Upper lobe of left lung (tissue), 6 donors: Measurements from ENCODE around the gene ZNF688. TPM values are rescaled to one million over a fixed set of nuclear protein-coding genes. Genes with fewer than 3 reads are reported as not detected.

ENCODE experiments used
- ATAC-seq, 2 donors: fragments of 200-7000 bp; cut with Tn5 transposase; one replicate each; pipeline ENCODE4 v1.9.1; 2022; ENCODE audit warnings: mild to moderate bottlenecking in 2 of 2, moderate library complexity in 2 of 2; ENCODE audit not compliant: low FRiP score in 2 of 2
- DNase-seq, 2 donors: peaks; one replicate each; pipeline ENCODE4 v3.0.0-alpha.2; 2019 to 2020
- H3K27ac ChIP-seq, 4 donors: fragments of 200-600 bp; sonication (generic); one replicate each; pipeline ENCODE4 v1.5.1; 2016 to 2019
- H3K27me3 ChIP-seq, 4 donors: fragments of 200-600 bp; sonication (generic); one replicate each; pipeline ENCODE4 v1.5.1; 2017 to 2019
- H3K36me3 ChIP-seq, 4 donors: fragments of 200-600 bp; sonication (generic); one replicate each; pipeline ENCODE4 v1.5.1; 2016 to 2019
- H3K4me1 ChIP-seq, 4 donors: fragments of 200-600 bp; sonication (generic); one replicate each; pipeline ENCODE4 v1.5.1; 2018 to 2019
- H3K4me3 ChIP-seq, 4 donors: fragments of 200-600 bp; sonication (generic); one replicate each; pipeline ENCODE4 v1.5.1; 2017 to 2019; ENCODE audit warnings: mild to moderate bottlenecking in 2 of 4, moderate library complexity in 1 of 4
- H3K9me3 ChIP-seq, 4 donors: fragments of 200-600 bp; sonication (generic); one replicate each; pipeline ENCODE4 v1.5.1; 2018 to 2019
- EP300 ChIP-seq, 4 donors: sonication (generic); formaldehyde crosslinking; IDR thresholded peaks; one replicate each; pipeline ENCODE4 v1.5.1; 2017; ENCODE audit warnings: antibody characterized with exemption in 4 of 4, control low read depth in 2 of 4
- POLR2A ChIP-seq, 4 donors: fragments of 450-650 bp; IDR thresholded peaks; one replicate each; pipeline ENCODE4 v1.5.1; 2016 to 2017; ENCODE audit warnings: antibody characterized with exemption in 4 of 4, mild to moderate bottlenecking in 2 of 4
- POLR2AphosphoS5 ChIP-seq, 2 donors: sonication (generic); formaldehyde crosslinking; IDR thresholded peaks; one replicate each; pipeline ENCODE4 v1.5.1; 2017; ENCODE audit warnings: antibody characterized with exemption in 2 of 2
- WGBS, 2 donors: methylation state at CpG; one replicate each; pipeline ENCODE4 v1.1.5; 2017 to 2018; 5-methylcytosine and 5-hydroxymethylcytosine counted together
- total RNA-seq, 6 donors: library from RNA; depleted of rRNA in 4 of 6; stranded (reverse); fragments of >200 nt in 4 of 6; gene quantifications; one replicate each; pipeline versions ENCODE4 v1.1.0 to v1.2.1, GENCODE V29; 2016 to 2021
- TF ChIP-seq, protein P1 (sequence below), 6 experiments: fragments of 450-650 bp in 4 of 6; fragments of 200-600 bp in 2 of 6; sonication (generic) in 2 of 6; IDR thresholded peaks; one replicate each; pipeline ENCODE4 v1.5.1; 2016 to 2019; ENCODE audit warnings: antibody characterized with exemption in 6 of 6
- donor health status: DM: no; HTN: no; CAD: no; lungs with moderate emphysema.
- donor health status: DM: no; HTN: yes; CAD: no; lungs with severe emphysema.

The ZNF688 gene
- total RNA-seq, 6 donors from 2014 or later: 15.0 to 34.6 (median 18.8) TPM

DNA sequence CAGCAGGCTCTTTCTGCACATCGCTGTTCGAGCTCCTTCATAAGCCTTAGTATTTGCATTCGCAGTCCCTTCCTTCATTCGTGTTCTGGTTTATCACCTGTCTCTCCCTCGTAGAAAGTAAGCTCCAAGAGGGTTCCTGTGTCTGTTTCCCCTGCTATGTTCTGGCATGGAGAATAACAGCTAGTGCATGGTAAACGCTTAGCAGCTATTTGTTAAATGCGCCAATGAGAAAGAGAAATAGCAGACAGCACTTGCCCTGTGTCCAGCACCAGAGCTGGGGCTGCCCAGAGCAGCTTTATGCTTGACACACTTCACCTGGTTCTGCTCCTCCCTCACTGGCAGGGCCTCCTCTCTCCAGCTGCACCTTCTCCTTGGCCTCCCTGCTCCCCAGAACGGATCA, 5.5 kb downstream of the ZNF688 start:
- ATAC-seq: no peak
- no peaks in the 10 kb centered on the region for H3K9me3 ChIP-seq
- H3K27ac ChIP-seq: no peak overlapping the region
- no peak overlapping the region for H3K4me3 ChIP-seq
- H3K36me3 ChIP-seq: peaks cover 0 to 4% (median 0%) of the 10 kb centered on the region in 4 donors
- TF ChIP-seq EP300 (IDR thresholded peaks at IDR 0.05): no peak
- peaks cover 13 to 27% (median 18%) of the 10 kb centered on the region in 4 donors for H3K4me1 ChIP-seq
- DNase-seq: no peak
- H3K27me3 ChIP-seq: no peaks in the 10 kb centered on the region
- WGBS, 2 donors: 69 to 83% methylated on average over 8 of the region's 8 CpGs

DNA sequence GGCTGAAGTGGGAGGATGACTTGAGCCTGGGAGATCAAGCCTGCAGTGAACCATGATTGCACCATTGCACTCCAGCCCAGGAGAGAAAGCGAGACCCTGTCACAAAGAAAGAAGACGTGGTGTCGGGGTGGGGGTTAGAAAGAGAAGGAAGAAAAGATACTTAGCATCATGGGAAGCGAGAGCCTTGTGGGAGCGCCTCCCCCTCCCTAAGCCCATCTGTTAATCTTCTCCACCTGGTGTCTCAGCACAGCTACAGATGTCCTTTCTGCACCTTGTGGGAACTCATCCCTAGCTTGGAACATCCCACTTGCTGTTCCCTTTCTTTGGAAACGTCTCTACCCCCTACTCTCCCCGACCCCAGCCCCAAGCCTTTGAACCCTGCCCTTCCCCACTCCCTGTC, 6.0 kb downstream of the ZNF688 start:
- TF ChIP-seq EP300 (IDR thresholded peaks at IDR 0.05): no peak
- TF ChIP-seq, protein P1, sequence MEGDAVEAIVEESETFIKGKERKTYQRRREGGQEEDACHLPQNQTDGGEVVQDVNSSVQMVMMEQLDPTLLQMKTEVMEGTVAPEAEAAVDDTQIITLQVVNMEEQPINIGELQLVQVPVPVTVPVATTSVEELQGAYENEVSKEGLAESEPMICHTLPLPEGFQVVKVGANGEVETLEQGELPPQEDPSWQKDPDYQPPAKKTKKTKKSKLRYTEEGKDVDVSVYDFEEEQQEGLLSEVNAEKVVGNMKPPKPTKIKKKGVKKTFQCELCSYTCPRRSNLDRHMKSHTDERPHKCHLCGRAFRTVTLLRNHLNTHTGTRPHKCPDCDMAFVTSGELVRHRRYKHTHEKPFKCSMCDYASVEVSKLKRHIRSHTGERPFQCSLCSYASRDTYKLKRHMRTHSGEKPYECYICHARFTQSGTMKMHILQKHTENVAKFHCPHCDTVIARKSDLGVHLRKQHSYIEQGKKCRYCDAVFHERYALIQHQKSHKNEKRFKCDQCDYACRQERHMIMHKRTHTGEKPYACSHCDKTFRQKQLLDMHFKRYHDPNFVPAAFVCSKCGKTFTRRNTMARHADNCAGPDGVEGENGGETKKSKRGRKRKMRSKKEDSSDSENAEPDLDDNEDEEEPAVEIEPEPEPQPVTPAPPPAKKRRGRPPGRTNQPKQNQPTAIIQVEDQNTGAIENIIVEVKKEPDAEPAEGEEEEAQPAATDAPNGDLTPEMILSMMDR (IDR thresholded peaks at IDR 0.05): no peak
- no peak for TF ChIP-seq POLR2AphosphoS5 (IDR thresholded peaks at IDR 0.05)
- TF ChIP-seq POLR2A (IDR thresholded peaks at IDR 0.05): no peak
- peaks cover 8 to 27% (median 15%) of the 10 kb centered on the region in 4 donors for H3K4me1 ChIP-seq
- 63 to 70% methylated on average over 7 of the region's 7 CpGs for WGBS, 2 donors
- no peaks in the 10 kb centered on the region for H3K27me3 ChIP-seq
- no peak for DNase-seq
- no peak for ATAC-seq
- H3K36me3 ChIP-seq: peaks cover 0 to 4% (median 0%) of the 10 kb centered on the region in 4 donors
- no peak overlapping the region for H3K4me3 ChIP-seq
- no peak overlapping the region for H3K27ac ChIP-seq
- H3K9me3 ChIP-seq: no peaks in the 10 kb centered on the region

DNA sequence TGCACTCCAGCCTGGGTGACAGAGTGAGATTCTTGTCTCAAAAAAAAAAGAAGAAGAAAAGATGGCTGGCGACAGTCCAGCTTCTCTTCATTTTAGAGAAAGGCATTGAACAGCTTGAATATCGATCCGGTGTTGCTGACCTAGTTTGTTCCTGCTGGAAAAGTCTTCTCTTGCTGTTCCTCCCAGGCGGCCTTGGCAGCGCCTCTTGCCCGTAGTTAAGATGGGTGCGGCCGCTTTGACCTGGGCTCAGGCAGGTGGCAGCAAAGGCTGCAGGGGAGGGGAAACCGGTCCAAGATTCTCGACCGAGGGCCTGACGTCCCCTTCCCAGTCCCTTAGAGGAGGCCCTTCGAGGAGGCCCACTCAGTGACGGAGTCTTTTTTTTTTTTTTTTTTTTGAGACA, 9.5 kb downstream of the ZNF688 start:
- Histone ChIP-seq H3K9me3 (no peaks in the 10 kb centered on the region), H3K27ac (peak overlapping the region; percentile 65 to 89 (median 83)), H3K4me1 (peaks cover 10 to 26% (median 16%) of the 10 kb centered on the region in 4 donors), H3K4me3 (peak overlapping the region in 3 of 4 donors; percentile 40 to 58 (median 57)), H3K27me3 (no peaks in the 10 kb centered on the region), H3K36me3 (no peaks in the 10 kb centered on the region)
- 92 to 93% methylated on average over 14 of the region's 14 CpGs for WGBS, 2 donors
- TF ChIP-seq, protein P1 (IDR thresholded peaks at IDR 0.05): no peak
- TF ChIP-seq POLR2A (IDR thresholded peaks at IDR 0.05) (no peak), POLR2AphosphoS5 (IDR thresholded peaks at IDR 0.05) (no peak), EP300 (IDR thresholded peaks at IDR 0.05) (no peak)
- DNase-seq (no peak), ATAC-seq (no peak)

DNA sequence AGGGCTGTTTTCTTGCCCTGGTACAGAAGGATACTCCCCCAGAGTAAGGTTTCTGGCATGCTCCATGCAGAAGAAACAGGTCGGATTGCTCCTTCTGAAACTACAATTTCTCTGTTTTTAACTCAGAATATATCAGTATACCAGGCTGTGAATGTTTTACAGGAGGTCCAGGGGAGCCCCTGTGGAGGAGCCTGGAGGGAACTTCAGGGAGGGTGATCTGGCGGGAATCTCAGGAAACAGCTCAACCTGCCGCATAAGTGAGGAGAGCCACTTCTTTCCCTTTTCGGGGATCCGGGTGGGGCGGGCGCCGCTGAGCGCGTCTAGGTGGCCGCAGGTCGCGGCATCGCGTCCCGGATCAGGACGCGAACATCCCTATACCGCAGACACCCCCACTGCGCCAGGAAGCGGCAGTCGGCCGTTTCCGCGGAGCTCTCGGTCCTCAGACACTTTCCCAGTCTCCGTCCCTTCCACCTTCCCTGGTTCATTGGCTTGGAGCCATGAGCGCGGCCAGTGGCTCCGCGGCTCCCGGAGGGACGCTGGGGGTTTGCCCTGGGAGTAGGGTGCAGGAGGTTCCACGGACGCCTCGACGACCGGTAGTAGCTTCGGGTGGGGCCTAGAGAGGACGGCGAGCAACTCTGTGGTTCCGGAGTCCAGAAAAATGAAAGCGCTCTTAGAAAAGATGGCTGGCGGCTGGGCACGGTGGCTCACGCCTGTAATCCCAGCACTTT, 10.3 kb downstream of the ZNF688 start:
- peak in 1 of 2 donors; percentile 2 for ATAC-seq
- peak; percentile 35 to 88 for DNase-seq

DNA sequence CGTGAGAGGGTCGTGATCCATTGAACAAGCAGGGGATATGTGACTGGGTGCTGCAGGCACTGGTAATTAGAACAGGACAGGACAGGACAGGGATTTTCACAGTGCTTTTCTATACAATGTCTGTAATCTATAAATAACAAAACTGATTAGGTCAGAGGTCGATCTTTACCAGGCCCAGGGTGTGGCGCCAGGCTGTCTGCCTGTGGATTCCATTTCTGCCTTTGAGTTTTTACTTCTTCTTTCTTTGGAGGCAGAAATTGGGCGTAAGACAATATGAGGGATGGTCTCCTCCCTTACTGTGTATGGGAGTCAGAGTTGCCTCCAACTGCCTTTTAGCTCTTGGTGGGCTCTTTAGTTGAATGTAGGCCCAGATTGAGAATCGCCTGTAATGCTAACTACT, 11.8 kb downstream of the ZNF688 start:
- Histone ChIP-seq H3K4me3 (no peak overlapping the region), H3K27ac (peak overlapping the region in 2 of 4 donors; percentile 93 to 97), H3K4me1 (peaks cover 15 to 41% (median 25%) of the 10 kb centered on the region in 4 donors), H3K27me3 (no peaks in the 10 kb centered on the region), H3K9me3 (no peaks in the 10 kb centered on the region), H3K36me3 (peaks cover under 1 to 16% (median 14%) of the 10 kb centered on the region in 4 donors)
- DNase-seq (no peak), ATAC-seq (no peak)
- WGBS, 2 donors: 91 to 94% methylated on average over 4 to 6 of the region's 6 CpGs
- TF ChIP-seq POLR2A (IDR thresholded peaks at IDR 0.05): no peak
- no peak for TF ChIP-seq EP300 (IDR thresholded peaks at IDR 0.05)
- TF ChIP-seq POLR2AphosphoS5 (IDR thresholded peaks at IDR 0.05): no peak

More for the DNA sequence above, 10.3 kb downstream of the ZNF688 start:
- H3K36me3 ChIP-seq: no peaks in the 10 kb centered on the region
- H3K27ac ChIP-seq: peak overlapping the region; percentile 65 to 89 (median 83)
- 20 to 30% methylated on average over 15 to 45 of the region's 46 CpGs for WGBS, 2 donors
- H3K9me3 ChIP-seq: no peaks in the 10 kb centered on the region
- H3K4me3 ChIP-seq: peak overlapping the region; percentile 40 to 58 (median 51)
- TF ChIP-seq POLR2A (IDR thresholded peaks at IDR 0.05) (peak in 1 of 4 donors; percentile 35), POLR2AphosphoS5 (IDR thresholded peaks at IDR 0.05) (peak; percentile 10 to 11)
- TF ChIP-seq, protein P1 (IDR thresholded peaks at IDR 0.05): no peak
- peaks cover 15 to 33% (median 22%) of the 10 kb centered on the region in 4 donors for H3K4me1 ChIP-seq
- no peaks in the 10 kb centered on the region for H3K27me3 ChIP-seq
